ENCODE results near the gene CDK2. TPM values are rescaled to one million over a fixed set of nuclear protein-coding genes. Genes with fewer than 3 reads are reported as not detected.

Gene CDK2
- total RNA-seq, 2 experiments from 2014 or later: 15.8 to 16.0 TPM

DNA sequence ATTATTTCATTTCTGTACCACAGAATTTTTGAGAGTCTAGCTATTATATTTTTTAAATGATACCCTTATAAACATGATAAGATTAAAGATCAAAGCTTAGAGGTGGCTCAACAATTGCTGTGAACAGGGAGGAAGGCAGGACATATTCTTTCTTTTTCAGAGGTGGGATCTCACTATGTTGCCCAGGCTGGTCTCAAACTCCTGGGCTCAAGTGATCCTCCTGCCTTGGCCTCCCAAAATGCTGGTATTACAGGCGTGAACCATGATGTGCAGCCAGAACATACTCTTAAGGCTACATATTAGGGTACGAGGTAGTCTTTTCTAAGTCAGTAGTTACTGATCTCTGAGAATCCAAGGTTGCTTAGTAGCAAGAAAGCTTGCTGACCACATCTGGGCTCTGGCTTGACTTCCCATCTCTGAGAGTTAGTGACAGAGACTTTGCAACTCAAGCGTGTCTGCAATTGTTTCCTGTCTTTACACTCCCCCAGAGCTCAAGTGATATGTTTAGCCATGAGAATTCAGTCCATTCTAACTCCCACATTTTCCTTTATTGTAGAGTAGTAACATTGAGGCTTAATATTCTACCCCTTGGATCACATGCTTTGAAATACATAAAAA is 15.8 kb downstream of the CDK2 start:
- no peak for DNase-seq
- peaks cover 57% of the 10 kb centered on the region for H3K36me3 ChIP-seq (ENCODE audit: insufficient read depth, low read length)

GRCh38 chr12:55983232-55983842 is 16.7 kb downstream of the CDK2 start:
- Mint-ChIP-seq H3K4me3 (no peak overlapping the region), H3K27ac (no peak overlapping the region), H3K4me1 (ENCODE audit: low read depth) (peaks cover 23% of the 10 kb centered on the region), H3K36me3 (ENCODE audit: low read depth) (peaks cover 64% of the 10 kb centered on the region), H3K27me3 (no peaks in the 10 kb centered on the region), H3K9me3 (no peaks in the 10 kb centered on the region)
- Histone ChIP-seq H3K27me3 (ENCODE audit: control insufficient read depth in 1 of 2, insufficient read depth in 2 of 2, low read length in 2 of 2) (no peaks in the 10 kb centered on the region), H3K36me3 (ENCODE audit: insufficient read depth, low read length) (peaks cover 58% of the 10 kb centered on the region), H3K4me3 (ENCODE audit: low read length) (no peak overlapping the region), H3K27ac (ENCODE audit: low read depth in 1 of 2, low read length in 2 of 2) (no peak overlapping the region), H3K9me3 (ENCODE audit: control insufficient read depth in 1 of 2, insufficient read depth in 1 of 2, low read length in 2 of 2) (no peaks in the 10 kb centered on the region), H3K4me1 (ENCODE audit: insufficient read depth, low read length) (no peaks in the 10 kb centered on the region)
- intact Hi-C loops (cut with DNase I, micrococcal nuclease): no loop called here
- POLR2A ChIA-PET: interaction anchor here (1.7 to 2.2 kb wide), 2 partner anchors 9 to 10 kb away, joined by 10 to 14 read pairs; partner anchors contain the start of gene RAB5B
- TF ChIP-seq, protein P1, sequence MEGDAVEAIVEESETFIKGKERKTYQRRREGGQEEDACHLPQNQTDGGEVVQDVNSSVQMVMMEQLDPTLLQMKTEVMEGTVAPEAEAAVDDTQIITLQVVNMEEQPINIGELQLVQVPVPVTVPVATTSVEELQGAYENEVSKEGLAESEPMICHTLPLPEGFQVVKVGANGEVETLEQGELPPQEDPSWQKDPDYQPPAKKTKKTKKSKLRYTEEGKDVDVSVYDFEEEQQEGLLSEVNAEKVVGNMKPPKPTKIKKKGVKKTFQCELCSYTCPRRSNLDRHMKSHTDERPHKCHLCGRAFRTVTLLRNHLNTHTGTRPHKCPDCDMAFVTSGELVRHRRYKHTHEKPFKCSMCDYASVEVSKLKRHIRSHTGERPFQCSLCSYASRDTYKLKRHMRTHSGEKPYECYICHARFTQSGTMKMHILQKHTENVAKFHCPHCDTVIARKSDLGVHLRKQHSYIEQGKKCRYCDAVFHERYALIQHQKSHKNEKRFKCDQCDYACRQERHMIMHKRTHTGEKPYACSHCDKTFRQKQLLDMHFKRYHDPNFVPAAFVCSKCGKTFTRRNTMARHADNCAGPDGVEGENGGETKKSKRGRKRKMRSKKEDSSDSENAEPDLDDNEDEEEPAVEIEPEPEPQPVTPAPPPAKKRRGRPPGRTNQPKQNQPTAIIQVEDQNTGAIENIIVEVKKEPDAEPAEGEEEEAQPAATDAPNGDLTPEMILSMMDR (IDR thresholded peaks at IDR 0.05): no peak
- CTCF ChIA-PET: interaction anchor here (4.7 kb wide), 1 partner anchor 13 kb away, joined by 20 read pairs; no protein-coding TSS in a partner anchor
- no peak for DNase-seq
- no peak for ATAC-seq (ENCODE audit: poor library complexity)

More for the DNA sequence above, 15.8 kb downstream of the CDK2 start:
- H3K27me3 ChIP-seq (ENCODE audit: control insufficient read depth in 1 of 2, insufficient read depth in 2 of 2, low read length in 2 of 2): no peaks in the 10 kb centered on the region
- Mint-ChIP-seq H3K9me3 (no peaks in the 10 kb centered on the region), H3K36me3 (ENCODE audit: low read depth) (peaks cover 66% of the 10 kb centered on the region), H3K4me1 (ENCODE audit: low read depth) (peaks cover 30% of the 10 kb centered on the region), H3K4me3 (no peak overlapping the region), H3K27ac (no peak overlapping the region), H3K27me3 (no peaks in the 10 kb centered on the region)
- ChIA-PET POLR2A (interaction anchor here (1.2 to 1.7 kb wide), 2 partner anchors 9 to 15 kb away, joined by 3 to 10 read pairs; partner anchors contain the start of gene RAB5B), CTCF (interaction anchor here (4.7 kb wide), 1 partner anchor 13 kb away, joined by 20 read pairs; no protein-coding TSS in a partner anchor)
- H3K4me1 ChIP-seq (ENCODE audit: insufficient read depth, low read length): no peaks in the 10 kb centered on the region
- H3K9me3 ChIP-seq (ENCODE audit: control insufficient read depth in 1 of 2, insufficient read depth in 1 of 2, low read length in 2 of 2): no peaks in the 10 kb centered on the region
- no peak overlapping the region for H3K27ac ChIP-seq (ENCODE audit: low read depth in 1 of 2, low read length in 2 of 2)
- intact Hi-C loops (cut with DNase I, micrococcal nuclease): no loop called here
- TF ChIP-seq, protein P1 (IDR thresholded peaks at IDR 0.05): no peak
- no peak for ATAC-seq (ENCODE audit: poor library complexity)
- no peak overlapping the region for H3K4me3 ChIP-seq (ENCODE audit: low read length)

GRCh38 chr12:55984861-55985260 is 18.2 kb downstream of the CDK2 start:
- Histone ChIP-seq H3K4me3 (ENCODE audit: low read length) (no peak overlapping the region), H3K27me3 (ENCODE audit: control insufficient read depth in 1 of 2, insufficient read depth in 2 of 2, low read length in 2 of 2) (no peaks in the 10 kb centered on the region), H3K27ac (ENCODE audit: low read depth in 1 of 2, low read length in 2 of 2) (no peak overlapping the region), H3K9me3 (ENCODE audit: control insufficient read depth in 1 of 2, insufficient read depth in 1 of 2, low read length in 2 of 2) (no peaks in the 10 kb centered on the region), H3K4me1 (ENCODE audit: insufficient read depth, low read length) (no peaks in the 10 kb centered on the region), H3K36me3 (ENCODE audit: insufficient read depth, low read length) (peaks cover 58% of the 10 kb centered on the region)
- H3K36me3 Mint-ChIP-seq (ENCODE audit: low read depth): peaks cover 66% of the 10 kb centered on the region
- H3K27me3 Mint-ChIP-seq: no peaks in the 10 kb centered on the region
- ChIA-PET POLR2A (interaction anchor here (0.5 to 2.2 kb wide), 4 partner anchors 10 to 50 kb away, joined by 3 to 14 read pairs (median 4); partner anchors contain the start of gene RAB5B), CTCF (interaction anchor here (0.6 to 4.7 kb wide), 3 partner anchors 11 to 588 kb away, joined by 3 to 20 read pairs (median 3); partner anchors contain the start of gene RPS26)
- no peak overlapping the region for H3K27ac Mint-ChIP-seq
- no peak overlapping the region for H3K4me3 Mint-ChIP-seq
- intact Hi-C loops (cut with DNase I, micrococcal nuclease): no loop called here
- TF ChIP-seq, protein P1 (IDR thresholded peaks at IDR 0.05): no peak
- no peak for DNase-seq
- no peak for ATAC-seq (ENCODE audit: poor library complexity)
- peaks cover 13% of the 10 kb centered on the region for H3K4me1 Mint-ChIP-seq (ENCODE audit: low read depth)
- no peaks in the 10 kb centered on the region for H3K9me3 Mint-ChIP-seq

Data from CD4-positive, alpha-beta T cell (primary cell).